HG03097 (cell line): ENCODE data around the gene TMEM30A.

Source experiments
- ATAC-seq: cut with Tn5 transposase; IDR thresholded peaks from one replicate; pipeline ENCODE4 v1.9.1; 2021; ENCODE audit not compliant: unreplicated experiment, low FRiP score

Gene TMEM30A

DNA sequence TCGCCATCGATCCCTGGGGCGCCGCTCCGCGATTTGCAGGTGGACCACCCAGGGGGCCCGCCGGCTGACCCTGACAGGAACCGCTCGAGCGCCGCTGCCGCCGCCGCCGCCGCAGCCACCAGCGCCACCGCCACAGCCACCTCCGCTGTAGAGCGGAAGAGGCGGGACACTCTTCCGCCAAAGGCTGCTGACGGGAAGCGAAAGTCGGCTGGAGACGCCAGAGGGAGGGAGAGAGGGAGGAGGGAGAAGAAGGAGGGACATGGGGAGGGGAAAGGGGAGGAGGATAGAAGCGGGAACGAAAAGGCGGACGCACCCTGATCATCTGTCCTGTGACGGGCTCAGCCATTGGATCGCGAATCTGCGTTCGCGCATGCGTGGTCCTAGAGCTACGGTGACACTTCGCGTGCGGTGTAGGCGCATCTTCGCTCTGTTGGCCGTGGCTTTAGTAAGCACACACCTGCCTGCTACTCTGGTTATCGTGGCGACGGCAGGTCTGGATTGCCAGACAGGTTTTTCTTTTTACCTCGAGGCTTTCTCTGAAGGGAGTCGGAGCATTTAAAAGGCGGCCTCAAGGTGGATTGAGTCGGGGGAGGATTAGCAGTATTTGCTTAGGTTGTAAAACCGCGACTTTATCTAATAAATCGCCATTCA, at the start of gene TMEM30A:
Gene TMEM30A (minus strand): TSS at position 161 of the 651 bp plus-strand sequence. CDS start 154 bp downstream, at position 7.
- ATAC-seq, result peak; percentile 90

DNA sequence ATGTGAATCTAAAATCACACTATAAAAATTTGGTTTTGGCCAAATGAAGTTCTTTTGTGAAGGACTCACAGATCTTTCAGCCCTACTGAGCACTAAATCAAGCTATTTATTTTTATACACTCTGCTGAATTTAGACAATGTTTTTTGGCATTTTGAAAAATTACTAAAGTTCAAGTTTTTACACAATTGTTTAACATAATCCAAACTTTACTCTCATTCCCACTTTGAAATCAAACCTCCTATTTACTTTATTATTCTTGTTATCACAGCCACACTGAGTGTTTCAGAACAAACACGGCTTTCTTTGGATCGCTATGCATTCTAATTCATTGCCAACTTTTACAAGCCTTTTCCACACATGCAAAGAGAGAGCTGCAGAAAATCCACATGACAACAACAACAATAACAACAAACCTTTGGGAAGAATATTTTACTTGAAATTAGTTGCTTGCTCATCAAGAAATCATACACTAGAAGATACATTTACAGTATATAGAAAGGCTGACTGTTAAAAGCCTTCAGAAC, 49.1 kb upstream of the TMEM30A start:
- no peak for ATAC-seq

DNA sequence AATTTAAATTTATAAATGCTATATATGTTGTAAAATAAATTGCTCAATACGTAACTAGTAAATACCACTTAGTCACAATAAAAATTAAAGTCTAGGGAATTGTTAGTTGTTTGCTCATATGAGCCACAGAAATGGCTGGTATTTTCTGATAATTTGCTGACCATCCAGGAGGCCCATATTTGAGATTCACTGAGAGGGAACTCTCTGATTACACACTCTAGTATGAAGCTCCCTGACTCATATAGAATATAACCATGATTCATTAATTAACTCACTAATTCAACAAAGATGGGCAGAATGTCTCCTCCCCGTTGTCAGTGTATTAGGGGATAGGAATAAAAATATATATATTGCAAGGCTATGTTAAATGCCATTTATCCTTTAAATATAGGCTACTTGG, 46.6 kb upstream of the TMEM30A start:
- ATAC-seq, result no peak

DNA sequence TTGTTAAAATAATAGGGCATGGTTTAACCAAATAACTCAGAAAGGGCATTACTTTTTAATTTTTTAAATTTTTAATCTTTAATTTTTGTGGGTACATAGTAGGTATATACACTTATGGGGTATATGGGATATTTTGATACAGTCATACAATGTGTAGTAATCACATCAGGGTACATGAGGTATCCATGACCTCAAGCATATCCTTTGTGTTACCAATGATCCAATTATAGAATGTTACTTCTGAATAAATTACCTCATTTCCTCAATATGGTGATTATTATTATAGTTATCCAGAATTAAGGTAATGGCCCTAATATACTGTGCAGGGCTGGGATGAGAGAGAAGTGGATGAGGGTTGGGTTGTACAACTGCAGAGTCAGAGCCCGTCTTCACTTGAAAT, 45.1 kb upstream of the TMEM30A start:
- no peak for ATAC-seq

DNA sequence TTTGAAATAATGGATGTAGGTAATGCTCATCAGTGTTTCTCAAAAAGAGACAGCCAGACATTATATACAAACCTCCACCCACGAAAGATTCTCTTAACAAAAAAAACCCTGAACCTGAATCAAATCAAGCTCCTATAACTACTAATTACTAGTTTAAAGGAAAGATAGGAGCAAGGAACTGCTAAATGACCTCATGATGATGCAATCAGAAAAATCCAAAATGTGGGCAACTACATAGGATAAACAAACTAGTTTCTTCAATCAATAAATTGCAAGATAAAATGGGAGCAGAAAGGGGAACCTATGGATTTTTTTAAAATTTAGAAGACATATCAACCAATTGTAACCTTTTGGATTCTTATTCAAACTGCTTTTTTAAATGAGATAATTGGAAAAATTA, 43.2 kb upstream of the TMEM30A start:
- no peak for ATAC-seq

DNA sequence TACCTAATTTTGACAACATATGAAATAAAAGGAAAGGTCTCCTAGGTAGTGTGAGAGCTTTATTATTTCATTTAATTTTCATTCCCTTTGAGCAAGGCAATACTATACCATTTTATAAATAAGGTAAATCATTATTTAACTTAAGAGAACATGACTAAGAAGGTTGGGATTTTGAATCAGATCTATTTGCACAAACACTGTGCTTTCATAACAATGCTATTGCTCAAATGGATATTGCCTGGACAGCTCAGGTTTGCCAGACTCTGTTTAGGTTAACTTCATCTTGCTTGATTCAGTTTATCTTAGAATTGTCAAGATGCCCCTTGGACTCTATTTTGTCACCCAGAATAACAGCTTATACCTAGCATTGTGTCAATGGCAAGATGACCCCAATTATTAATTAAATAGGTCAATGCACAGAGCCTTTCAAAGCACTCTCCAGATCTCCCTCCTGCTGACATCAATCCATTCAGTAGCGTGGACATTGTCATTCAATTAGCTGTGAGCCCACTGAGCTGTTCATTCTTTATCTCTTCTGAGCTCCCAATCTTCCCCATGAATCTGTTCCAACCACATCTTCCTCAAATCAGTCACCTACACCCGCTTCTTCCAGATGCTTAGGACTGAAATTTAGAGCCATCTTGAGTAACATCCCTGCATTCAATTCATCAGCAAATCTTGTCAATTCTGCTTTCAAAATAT, 42.1 kb upstream of the TMEM30A start:
- no peak for ATAC-seq

DNA sequence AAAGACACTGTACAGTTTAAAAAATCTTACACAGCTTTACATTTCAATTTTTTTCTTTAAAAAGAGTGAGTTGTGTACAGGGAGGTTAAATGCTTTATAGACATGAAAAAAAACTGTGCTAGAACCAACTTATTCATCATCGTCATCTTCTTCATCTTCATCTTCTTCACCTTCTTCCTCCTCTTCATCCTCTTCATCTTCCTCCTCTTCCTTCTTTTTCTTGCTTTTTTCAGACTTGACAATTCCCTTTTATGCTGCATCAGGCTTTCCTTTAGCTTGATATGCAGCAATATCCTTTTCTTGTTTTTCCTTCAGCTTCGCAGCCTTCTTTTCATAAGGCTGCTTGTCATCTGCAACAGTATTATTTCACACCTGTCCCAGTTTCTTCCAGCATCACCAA, 34.3 kb upstream of the TMEM30A start:
- no peak for ATAC-seq

DNA sequence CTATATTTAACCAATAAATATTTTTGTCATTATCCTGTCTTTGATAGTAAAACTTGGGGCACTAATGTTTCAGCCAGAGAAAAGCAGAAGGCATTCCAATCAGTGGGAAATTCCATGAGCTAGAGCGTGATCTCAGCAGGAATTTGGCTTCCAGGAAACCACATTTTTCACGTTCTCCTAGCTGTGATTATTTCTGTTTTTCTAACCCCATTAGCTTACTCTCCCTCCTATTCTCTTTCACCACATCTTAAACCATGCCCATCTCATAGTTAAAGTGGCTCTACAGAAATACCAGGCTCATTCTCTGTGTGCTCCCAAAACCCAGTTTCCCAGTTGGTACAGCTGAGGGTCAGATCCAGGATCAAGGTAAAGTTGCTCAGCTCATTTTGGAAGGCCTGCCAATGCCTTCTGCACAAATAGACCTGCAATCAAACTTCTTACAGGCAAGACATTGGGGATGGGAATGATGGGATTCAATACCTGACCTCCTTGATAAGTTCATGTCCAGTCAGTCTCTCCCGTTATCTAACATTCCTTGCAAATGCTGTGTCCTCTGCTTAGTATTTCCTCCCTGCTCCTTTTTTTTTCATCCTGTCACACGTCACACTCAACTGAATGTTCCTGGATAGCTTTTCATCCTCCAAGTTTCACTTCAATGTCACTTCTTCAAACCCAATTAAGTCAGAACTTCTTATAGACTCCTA, 33.1 kb upstream of the TMEM30A start:
- no peak for ATAC-seq

DNA sequence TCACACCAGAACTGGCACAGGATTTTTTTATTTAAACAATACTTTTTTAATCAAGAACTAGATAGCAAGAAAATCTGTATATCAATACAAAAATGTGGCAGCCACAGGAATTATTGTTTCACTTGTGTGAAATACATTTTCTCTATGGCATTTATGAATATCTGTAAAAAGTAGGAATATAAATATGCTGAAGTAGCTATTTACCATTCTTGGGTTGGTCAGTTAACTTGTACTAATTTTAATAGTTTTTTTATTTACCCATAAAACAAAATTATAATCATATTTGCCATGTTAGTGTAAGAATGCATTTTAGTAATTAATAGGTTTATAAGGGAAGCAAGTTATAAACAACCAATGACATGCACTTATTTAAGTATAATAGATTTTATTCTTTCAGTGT, 31.4 kb upstream of the TMEM30A start:
- ATAC-seq, result no peak

DNA sequence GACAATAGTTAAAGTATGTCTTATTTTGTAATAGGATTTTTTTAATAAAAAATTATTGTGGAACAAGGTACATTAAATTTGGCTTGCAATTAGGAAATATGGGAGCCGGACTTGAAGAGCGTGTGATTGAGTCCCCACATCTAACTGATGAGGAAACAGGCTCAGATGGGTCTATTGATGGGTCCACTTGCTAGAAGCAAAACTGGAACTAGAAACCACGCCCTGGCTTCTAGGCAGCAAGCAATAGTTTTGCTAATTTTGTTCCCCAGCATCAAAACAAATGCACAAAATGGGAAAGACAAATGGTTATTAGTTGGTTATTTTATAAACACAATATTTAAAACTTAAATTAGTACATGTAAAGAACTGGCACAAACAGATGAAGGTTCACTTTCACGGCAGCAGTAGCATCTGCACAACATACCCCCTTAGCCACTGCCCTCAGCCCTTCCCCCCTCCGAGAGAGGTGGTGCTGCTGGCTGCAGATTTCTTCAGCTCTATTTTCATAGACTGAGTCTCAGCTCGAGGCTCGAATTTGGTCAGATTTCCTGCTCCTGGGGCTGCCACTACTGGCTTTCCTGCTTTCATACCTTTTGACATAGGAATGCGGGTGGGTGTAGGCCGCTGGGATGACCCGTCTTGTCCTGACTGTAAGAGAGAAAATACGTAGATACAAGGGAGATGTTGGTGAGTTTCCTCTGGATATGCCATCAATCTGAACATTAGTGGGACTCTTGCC, 23.8 kb upstream of the TMEM30A start:
- no peak for ATAC-seq

DNA sequence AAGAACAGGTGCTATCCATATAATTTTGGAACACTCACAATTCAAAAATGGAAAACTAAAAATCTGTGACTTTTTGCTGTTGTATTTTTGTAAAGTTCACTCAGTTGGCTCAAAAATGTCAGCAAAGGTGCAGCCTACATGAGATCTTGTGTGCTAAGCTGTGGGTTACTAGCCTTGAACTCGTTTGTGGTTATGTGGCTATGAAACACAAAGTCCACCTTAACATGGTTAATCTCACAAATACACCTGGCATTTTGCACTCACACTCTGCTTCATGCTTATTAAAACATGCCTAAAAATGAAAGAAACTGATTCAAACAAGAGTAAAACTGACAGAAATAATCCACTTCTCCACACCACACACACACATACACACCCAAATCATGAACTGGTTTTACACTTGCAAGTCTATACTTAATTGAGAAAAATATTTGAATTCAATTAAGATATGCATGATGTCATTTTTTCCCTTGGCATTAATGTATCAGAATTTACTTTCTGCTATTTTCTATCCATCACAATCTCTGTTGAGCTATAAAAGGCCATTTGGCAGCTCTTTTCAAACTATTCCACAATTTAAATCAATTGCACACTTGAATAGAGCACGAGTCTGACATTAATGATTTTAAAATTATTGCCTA, 22.9 kb upstream of the TMEM30A start:
- no peak for ATAC-seq

DNA sequence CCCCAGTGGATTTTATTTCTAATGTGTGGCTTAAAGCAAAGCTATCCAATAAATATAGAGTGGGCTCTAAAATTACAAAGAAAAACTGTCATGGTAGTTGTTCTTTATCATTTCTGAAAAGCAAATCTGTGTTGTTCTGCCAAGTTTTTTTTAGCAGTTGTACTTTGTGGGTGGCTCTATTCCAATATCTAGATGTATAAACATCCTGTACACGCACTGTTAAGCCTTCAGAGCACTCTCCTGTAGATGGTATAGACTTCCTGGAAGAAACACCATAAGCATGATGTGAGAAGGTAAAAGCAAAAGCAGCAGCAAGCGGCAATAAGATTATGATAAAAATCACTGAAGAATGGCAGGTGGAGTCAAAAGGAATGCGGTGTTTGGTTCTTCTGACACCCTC, 21.5 kb upstream of the TMEM30A start:
- ATAC-seq, result no peak

DNA sequence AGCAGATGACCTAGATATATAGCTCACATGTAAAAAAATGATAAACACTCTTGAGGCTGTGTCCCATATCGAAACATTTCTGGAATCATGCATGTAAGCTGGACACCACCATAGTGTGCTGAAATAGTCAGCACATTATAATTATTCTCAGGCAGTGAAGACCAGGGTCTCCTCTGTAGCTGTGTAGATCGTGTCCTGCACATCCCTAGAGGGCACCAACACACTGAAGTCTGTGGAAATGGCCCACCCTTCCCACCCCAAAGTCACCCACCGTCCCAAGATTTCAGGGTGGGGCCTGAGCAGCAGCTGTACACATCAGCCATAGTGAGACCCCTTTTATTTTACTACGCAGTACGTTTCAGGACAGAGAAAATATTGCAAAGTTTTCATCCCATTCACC, 21.0 kb upstream of the TMEM30A start:
- ATAC-seq, result no peak

DNA sequence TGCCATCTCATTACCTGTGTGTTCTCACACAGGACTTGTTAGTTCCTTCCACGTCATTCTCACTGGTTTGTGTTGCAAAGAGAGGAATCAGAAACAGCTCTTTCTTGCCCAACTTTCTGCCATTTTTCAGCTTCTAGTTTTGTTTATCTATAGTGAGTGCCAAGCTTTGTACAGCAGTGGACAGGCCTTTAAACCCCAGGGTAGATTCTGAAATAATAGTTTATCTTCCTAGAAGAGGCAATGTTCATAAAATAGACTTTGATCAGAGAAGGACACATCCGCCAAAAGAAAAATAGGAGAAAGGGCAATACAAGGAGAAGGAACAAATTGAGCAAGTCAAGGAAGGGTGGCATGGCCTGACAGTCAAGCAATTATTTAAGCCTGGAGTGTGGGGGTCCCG, 17.7 kb upstream of the TMEM30A start:
- ATAC-seq, result no peak

DNA sequence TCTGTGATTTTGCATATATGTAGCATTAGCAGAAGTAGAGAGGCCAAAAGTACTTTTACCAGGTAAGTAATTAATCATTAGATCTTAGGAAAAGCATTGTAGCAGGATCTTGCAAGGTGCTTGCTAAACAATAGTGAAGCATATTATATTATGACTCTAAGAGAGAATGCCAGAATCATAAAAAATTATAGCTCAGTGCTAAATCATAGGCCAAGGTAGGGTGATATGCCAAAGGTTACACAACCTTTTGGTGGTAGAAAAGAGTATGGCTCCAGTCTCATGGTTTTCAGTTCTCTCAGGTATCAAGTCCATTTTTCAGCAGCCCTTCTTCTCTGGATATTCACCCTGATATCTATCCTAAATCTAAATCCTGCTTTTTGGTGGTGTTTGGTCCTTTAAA, 16.9 kb upstream of the TMEM30A start:
- ATAC-seq, result no peak

DNA sequence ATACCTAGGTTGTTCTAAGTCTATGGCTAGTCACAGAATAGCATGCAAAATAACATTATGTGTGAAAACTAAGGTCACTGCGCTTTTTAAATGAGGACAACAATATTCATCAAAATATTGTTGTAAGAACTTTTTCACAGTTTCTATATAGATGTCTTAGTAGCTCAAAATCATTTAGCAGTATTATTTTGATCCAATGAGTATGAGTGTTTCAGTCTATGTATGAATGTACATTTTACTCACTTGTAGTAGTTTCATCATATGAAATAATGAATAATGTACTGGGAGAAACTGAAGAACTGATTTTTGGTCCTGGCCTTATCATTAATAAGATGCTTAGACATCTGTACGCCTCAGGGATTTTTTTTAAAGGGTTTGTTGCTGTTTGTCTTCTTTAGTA, 16.5 kb upstream of the TMEM30A start:
- ATAC-seq, result no peak

DNA sequence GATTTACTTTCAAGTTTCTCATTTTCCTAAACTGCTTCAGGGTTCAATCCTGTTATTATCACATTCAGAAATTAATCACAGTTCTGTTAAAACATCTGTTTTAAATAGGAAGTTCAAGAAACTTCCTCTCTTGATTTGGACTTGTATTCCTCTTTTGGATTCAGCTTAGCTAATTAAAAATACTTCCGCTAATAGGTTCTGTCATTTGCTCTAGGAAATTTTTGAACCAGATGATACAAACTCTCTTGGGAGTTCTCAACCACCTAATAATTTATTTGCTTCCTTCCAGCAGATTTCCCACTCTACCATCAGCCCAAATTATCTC, 15.9 kb upstream of the TMEM30A start:
- ATAC-seq, result no peak

DNA sequence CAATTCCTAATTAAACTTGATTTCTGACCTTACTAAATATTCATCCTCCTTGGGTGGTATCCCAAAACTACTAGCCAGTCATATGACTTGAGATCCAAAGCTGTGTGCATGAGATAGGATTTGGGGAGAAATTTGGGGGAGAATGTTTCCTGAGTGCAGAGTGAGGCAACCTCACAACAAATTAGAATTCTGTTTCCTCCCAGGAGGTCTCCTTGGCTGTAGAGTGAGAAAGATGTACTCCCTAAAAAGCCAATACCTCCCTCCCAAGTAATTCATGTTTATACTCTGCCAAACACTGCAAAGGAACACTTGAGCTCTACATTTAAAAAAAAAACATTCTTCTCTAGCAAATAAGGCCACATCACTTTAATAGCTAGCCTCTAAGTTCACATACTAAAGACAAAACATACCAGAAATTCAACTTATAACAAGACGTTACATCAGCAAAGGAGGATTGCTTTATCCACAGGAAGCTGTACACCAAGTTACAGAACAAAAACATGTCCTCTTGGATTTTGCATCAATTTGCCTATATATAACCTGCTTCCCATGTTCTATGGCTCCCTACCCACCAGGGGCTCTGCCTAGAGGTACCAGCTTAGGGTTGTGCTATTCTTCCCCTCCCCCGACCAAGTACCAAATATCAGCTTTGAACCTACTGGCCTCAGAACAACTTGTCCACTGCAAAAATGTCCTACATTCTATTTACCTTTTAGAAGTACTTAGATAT, 15.4 kb upstream of the TMEM30A start:
- ATAC-seq, result no peak

DNA sequence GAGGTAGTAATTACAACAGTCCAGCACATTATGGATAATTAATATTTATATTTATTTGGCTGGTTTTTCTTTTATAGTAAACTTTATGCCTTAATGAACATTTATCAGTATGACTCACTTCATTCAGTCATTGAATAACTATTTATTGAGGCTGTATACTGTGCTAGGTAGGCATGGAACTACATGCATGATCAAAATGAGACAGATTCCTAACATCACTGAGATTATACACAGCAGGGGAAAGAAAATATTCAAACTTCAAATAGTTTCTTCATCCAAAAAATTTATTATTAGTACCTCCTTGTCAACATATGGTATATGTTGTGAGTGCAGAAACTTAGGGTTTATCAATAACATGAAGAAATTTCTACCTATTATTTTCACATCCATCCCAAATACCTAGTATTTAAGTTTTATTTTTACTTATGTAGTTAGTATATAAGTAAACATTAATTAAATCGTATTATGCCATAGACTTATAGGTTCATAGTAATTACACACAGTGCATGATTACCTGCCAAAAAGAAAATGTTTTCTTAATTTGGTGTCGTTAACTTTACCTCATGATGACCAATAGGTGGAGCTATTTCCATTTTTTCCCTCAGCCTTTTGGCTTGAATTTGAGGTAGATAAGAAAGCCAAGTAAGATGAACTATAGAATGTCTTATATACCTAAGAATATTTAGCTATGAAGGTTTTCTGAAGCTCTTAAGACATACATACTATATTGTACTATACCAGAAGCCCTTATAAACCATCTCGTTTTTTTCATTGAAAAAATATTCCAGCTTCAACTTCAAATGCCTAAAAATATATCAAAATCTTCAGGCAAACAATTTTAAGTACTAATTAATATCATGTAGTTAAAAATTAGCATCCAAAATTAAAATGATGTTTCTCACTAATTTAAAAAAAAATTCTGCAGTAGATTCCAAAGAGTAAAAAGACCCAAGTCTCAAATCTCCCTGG, 12.5 kb upstream of the TMEM30A start:
- ATAC-seq, result peak; percentile 70
